Stimulated activated CD8-positive, alpha-beta memory T cell treated with anti-CD3 and anti-CD28 coated beads, Interleukin-15, amount 100 ng/mL, for 1 hour (primary cell): ENCODE measurements around the gene PTPN4.
"Not testable (repeated sequence)": the region's sequence is repeated elsewhere in the genome, so short reads cannot be mapped to it uniquely, and the experiment has no call there.

ENCODE experiments used
- DNase-seq: peaks from one replicate; pipeline ENCODE4 v3.0.0-alpha.2; 2020; ENCODE audit warnings: low read depth

Gene PTPN4

DNA sequence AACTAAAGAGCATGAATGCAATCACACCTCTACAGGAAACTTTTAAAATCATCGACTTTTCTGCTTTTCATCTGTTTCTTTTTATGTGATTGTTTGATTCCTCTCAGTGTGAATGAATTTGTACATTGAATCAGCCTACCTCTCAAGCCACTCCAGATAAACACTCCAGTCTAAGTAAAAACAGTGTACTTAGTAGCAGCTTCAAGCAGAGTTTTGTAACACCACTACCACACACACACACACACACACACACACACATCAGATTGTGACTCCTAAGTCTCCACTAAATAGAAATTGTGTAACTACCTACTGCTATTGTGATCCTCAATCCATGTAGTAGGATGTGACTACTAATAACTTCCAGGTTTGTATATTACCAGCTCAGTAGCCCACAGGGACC, 187.8 kb downstream of the PTPN4 start:
- DNase-seq: no peak

DNA sequence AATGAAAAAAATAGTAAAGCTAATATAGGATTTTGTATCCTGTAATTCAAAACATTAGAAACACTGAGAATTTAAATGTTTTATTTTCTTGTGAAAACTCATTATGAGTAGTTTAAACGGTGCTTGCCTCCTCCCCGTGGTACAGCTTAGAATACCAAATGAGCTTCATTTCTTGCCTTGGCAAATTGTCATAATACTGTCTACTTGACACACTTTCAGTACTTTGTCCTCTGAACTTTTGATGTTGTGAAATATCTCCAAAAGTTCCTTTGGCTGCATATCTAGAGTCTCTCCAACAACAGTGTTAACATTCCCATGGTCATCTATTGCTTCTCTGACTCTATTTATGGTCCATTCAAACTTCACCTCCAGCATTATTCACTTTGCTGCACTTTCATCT, 191.2 kb downstream of the PTPN4 start:
- DNase-seq: no peak

DNA sequence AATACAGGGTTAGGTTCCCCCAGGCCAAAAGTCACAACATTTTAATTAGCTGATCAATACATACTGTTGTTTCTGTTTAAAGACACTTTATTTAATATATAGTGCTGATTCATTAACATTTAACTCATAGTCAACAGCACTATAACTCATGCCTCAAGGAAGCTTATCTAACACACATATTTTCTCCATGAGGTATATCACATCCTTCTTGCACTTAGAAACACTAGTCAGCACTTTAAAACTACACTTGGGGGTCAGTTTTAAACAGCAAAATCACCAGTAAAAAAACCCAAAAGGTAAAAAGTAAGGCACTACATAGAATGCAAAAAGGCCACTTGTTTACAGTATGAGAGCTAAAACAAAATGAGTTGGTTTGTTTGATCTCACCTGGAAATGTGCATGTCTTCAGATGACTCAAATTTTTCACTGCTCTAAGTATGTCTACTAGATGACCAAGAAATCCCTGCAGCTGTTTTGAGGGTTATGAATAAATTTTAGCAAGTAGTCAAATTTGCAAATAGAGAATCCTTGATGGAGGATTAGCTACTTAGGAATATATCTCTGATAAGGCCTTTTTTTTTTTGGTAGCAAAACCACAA, 199.0 kb downstream of the PTPN4 start:
- no peak for DNase-seq

- no peak for DNase-seq
These were observed 201.1 kb downstream of the PTPN4 start for GRCh38 chr2:119960821-119961220.

- DNase-seq: no peak
These were observed 222.2 kb downstream of the PTPN4 start for GRCh38 chr2:119981896-119982295.

DNA sequence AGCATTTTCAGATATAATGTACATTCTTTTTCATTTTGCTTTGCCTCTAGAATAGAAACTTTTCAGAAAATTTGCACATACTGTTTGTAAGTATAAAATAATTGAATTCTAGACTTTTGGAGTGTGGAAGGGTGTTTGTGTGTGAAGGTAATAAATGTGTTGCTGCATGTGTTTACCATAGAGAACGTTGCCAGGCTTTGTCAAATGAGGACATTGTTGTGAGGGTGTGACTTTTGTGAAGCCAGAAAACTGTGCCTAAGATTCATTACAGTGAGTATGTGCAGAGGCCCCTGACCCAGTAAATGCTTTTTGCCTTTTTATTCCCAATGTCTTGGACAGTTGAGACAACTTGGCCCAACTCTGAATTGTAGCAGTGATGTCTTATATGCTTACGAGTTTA, 222.8 kb downstream of the PTPN4 start:
- no peak for DNase-seq

- no peak for DNase-seq
These were observed 223.4 kb downstream of the PTPN4 start for GRCh38 chr2:119983108-119983507.

DNA sequence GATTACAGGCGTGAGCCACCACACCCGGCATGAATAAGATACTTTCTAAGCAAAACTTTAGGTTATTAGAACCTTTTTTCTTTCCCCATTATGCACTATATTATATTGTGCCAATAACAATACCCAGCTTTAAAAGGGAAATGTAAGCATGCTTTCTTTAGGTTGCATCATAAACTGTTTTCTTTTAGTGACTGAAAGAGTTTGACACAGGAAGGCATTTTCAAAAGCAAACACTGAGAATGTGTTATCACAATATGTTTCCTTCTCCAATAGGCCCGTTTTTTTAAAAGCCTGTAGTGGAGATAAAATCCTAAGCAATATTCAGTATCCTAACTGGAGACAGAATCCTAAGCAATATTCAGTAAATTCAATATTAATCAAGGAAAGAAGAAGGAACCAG, 236.4 kb downstream of the PTPN4 start:
- no peak for DNase-seq

GRCh38 chr2:119996896-119997891, 237.5 kb downstream of the PTPN4 start:
- DNase-seq: not testable (repeated sequence)

- no peak for DNase-seq
These were observed 241.7 kb downstream of the PTPN4 start for GRCh38 chr2:120001471-120001870.

DNA sequence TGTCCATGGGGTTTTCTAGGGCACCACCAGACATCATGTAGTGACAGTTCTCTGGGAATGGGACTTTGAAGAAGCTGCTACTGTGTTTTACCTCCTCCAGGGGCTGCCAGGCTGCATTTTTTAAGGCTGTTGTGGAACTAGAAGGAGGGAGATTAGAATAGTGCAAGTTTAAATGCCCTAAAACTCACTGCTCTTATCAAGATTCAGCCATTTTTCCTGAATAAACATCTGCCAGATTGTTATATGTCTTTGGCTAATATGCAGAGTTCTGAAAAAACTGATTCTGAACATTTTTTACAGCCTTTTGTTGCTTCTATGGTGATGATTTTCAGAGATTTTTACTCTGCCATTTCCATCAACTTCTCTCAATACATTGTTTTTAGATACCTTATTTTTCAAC, 244.5 kb downstream of the PTPN4 start:
- no peak for DNase-seq

DNA sequence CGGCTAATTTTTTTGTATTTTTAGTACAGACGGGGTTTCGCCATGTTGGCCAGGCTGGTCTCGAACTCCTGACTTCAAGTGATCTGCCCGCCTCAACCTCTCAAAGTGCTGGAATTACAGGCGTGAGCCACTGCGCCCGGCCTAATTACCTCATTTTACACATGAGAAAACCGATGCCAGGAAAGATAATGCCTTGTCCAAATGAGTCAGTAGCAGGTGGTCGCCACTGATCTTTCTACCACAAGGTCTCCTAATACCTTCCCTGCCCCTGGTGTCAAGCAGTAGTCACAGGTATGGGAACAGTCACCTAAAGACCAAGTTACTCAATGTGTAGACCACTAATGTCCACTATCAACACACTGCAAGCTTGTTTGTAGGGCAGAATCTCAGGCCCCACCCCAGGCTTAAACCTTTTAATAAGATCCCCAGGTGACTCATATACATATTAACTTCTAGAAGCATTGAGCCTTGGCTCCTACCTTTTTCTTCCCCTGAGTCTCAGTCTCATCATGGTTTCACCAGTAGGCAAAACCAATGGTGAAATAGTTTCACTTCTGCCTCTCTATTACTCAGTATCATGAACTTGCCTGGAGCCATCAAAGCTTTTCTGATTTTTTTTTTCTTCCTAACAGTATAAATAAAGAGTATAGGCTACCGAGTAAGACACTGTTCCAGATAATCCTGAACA, 246.3 kb downstream of the PTPN4 start:
- DNase-seq: no peak

- DNase-seq: no peak
These were observed 248.1 kb downstream of the PTPN4 start for GRCh38 chr2:120007851-120008250.

GRCh38 chr2:120012363-120012762, 252.6 kb downstream of the PTPN4 start:
- DNase-seq: no peak

- peak; percentile 61 for DNase-seq
These were observed 253.3 kb downstream of the PTPN4 start, which contains the start of gene EPB41L5 for GRCh38 chr2:120012771-120013596. TSS of gene EPB41L5 (plus strand) at chr2:120013077. CDS start at chr2:120019085, 6,008 bp downstream.

GRCh38 chr2:120013597-120014223, 254.0 kb downstream of the PTPN4 start:
- no peak for DNase-seq

DNA sequence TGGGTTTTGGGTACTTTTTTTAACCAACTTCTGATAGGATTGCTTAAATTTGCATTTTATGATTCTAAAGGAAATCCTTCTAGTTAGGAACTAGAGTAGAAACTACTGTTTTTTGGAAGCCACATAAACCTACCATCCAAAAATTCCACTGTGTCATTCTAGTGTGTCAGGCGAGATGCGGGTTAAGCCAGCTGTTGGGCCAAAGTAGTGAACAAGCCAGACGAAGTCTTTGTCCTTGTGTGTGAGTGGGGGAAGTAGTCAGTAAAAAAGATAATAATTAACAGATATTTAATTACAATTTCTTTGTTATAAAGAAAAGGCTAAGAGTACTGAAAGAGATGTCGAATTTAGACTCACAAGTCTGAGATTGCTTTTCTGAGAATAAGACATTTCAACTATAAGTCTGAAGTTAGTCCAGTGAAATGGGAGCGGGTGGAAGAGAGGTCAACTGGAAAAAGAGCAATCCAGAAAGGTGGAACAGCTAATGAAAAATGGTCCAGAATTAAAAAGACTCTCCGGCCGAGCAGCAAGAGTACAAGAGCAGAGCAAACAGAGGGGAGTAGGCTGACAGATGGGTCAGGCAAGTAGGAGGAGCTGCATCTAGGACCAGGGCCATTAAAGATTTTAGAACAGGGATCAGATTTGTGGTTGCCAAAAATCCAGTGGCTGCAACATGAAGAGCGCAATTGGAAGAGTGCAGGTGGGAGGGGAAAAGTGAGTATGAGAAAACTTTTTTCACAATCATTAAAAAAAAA, 254.7 kb downstream of the PTPN4 start:
- no peak for DNase-seq

GRCh38 chr2:120016800-120017199, 257.1 kb downstream of the PTPN4 start:
- DNase-seq: no peak

GRCh38 chr2:120017201-120017600, 257.5 kb downstream of the PTPN4 start:
- no peak for DNase-seq

DNA sequence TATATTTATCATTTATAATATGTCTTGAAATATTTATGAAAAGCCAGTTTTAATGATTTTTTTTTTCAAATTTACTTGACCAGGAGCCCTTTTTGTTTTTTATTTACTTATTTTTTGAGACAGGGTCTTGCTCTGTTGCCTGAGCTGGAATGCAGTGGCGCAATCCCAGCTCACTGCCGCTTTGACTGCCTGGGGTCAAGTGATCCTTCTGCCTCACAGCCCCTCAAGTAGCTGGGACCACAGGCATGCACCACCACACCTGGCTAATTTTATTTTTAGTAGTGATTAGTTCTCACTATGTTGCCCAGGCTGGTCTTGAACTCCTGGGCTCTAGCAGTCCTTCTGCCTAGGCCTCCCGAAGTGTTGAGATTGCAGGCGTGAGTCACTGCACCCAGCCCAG, 258.8 kb downstream of the PTPN4 start:
- DNase-seq: no peak

GRCh38 chr2:120020554-120020953, 260.8 kb downstream of the PTPN4 start:
- no peak for DNase-seq
